Panc1 (cell line): ENCODE measurements around the gene CNGA1. TPM values are rescaled to one million over a fixed set of nuclear protein-coding genes. Genes with fewer than 3 reads are reported as not detected.

Experiments used
- ATAC-seq: fragments of 200-7000 bp; cut with Tn5 transposase; 2 replicates; pipeline ENCODE4 v1.9.1; 2020; ENCODE audit warnings: mild to moderate bottlenecking, moderate library complexity
- BruUV-seq: library from RNA; stranded (reverse); fragments of 400-500 nt; replicated peaks from 2 replicates; lab custom pipeline; 2021; lab: Mats Ljungman, UMichigan
- CTCF ChIA-PET: fragments of 300-600 bp; sonication (Branson Sonifier 250); formaldehyde crosslinking; loops from one replicate; lab custom pipeline; 2022; ENCODE audit warnings: antibody characterized with exemption; lab: Charles Lee
- POLR2A ChIA-PET: fragments of 300-600 bp; sonication (Branson Sonifier 250); formaldehyde crosslinking; loops from one replicate; lab custom pipeline; 2022; ENCODE audit warnings: antibody characterized with exemption; lab: Charles Lee
- DNase-seq: peaks from one replicate; pipeline ENCODE4 v3.0.0-alpha.2; 2010; ENCODE audit warnings: low read depth, low spot score
- H3K27ac ChIP-seq: 2 replicates; pipeline ENCODE4 v1.5.1; 2011; ENCODE audit warnings: mild to moderate bottlenecking, low read length, inconsistent platforms
- H3K27me3 ChIP-seq: fragments of 200-500 bp; sonication (Bioruptor generic); 2 replicates; pipeline ENCODE4 v1.6.0; 2014; ENCODE audit warnings: low read length, inconsistent platforms; ENCODE audit not compliant: control insufficient read depth, insufficient read depth
- H3K36me3 ChIP-seq: fragments of 200-500 bp; sonication (Bioruptor generic); 2 replicates; pipeline ENCODE4 v1.5.1; 2014; ENCODE audit warnings: inconsistent platforms, mild to moderate bottlenecking, low read length, moderate library complexity; ENCODE audit not compliant: control insufficient read depth, insufficient read depth
- H3K4me1 ChIP-seq: 2 replicates; pipeline ENCODE4 v1.5.1; 2011; ENCODE audit warnings: inconsistent platforms, mild to moderate bottlenecking, low read length, moderate library complexity; ENCODE audit not compliant: control insufficient read depth, insufficient read depth
- H3K4me3 ChIP-seq, 2 experiments: 2 replicates each; pipeline ENCODE4 v1.5.1; 2011 to 2012; ENCODE audit warnings: low read depth in 2 of 2, low read length in 2 of 2, mild to moderate bottlenecking in 2 of 2, inconsistent platforms in 1 of 2, moderate library complexity in 1 of 2
- H3K9me3 ChIP-seq: fragments of 200-500 bp; sonication (Bioruptor generic); 2 replicates; pipeline ENCODE4 v1.5.1; 2014; ENCODE audit warnings: low read depth, mild to moderate bottlenecking, inconsistent platforms, low read length, moderate library complexity; ENCODE audit not compliant: control insufficient read depth, insufficient read depth
- POLR2AphosphoS5 ChIP-seq: IDR thresholded peaks from 2 replicates; pipeline ENCODE4 v1.6.1; 2012; ENCODE audit warnings: mild to moderate bottlenecking, low read depth, low read length, moderate library complexity
- REST ChIP-seq, 2 experiments: IDR thresholded peaks; 2 replicates each; pipeline ENCODE4 v1.6.1; 2011 to 2012; ENCODE audit warnings: low read depth in 2 of 2, control low read depth in 1 of 2, low read length in 1 of 2, mild to moderate bottlenecking in 1 of 2, moderate library complexity in 1 of 2; ENCODE audit not compliant: insufficient read depth in 1 of 2
- SIN3A ChIP-seq: IDR thresholded peaks from 2 replicates; pipeline ENCODE4 v1.6.1; 2012; ENCODE audit warnings: low read depth, mild to moderate bottlenecking, low read length, moderate library complexity, borderline replicate concordance; ENCODE audit not compliant: insufficient read depth
- TCF7L2 ChIP-seq: IDR thresholded peaks from 2 replicates; pipeline ENCODE4 v1.6.1; 2011; ENCODE audit warnings: mild to moderate bottlenecking, low read depth, low read length, inconsistent platforms
- in situ Hi-C: cut with HindIII; loops from 2 replicates; pipeline ENCODE4 v1.10.0; 2016; ENCODE audit warnings: low sequenced_read_pairs, low pct_unique_long_range_greater_than_20kb
- intact Hi-C: fragments of 100-400 bp; cut with micrococcal nuclease; formaldehyde crosslinking; loops from one replicate; pipeline ENCODE4 v1.10.0; 2022; ENCODE audit not compliant: unreplicated experiment
- total RNA-seq: library from RNA; stranded (reverse); gene quantifications from one replicate; pipeline ENCODE4 v1.2.1, GENCODE V29; 2021; ENCODE audit not compliant: unreplicated experiment
- TF ChIP-seq, protein P1 (sequence below): fragments of 450-650 bp; IDR thresholded peaks from 2 replicates; pipeline ENCODE4 v1.5.1; 2017; ENCODE audit warnings: mild to moderate bottlenecking

CNGA1 gene
- total RNA-seq, 1 experiment from 2014 or later: 0.23 TPM

DNA sequence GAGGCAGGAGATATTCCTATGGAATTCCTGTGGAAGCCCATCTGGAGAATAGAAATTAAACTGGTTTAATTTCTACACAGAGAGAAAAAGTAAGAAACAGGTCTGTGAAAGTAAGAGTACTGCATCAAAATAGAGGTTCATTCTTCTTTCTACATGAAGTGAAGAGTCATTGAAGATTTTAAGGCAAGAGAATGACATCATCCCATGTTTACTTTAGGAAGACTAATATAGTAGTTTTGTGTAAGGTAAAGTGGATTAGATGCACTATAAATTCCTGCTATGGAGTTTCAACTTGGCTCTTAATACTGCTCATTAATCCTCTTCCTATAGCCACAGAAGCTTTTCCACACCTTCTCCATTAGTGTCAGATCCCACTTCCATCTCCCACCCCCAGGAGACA lies 47.6 kb downstream of the CNGA1 start:
- Histone ChIP-seq H3K36me3 (no peaks in the 10 kb centered on the region), H3K4me1 (no peaks in the 10 kb centered on the region), H3K27ac (no peak overlapping the region), H3K4me3 (no peak overlapping the region), H3K9me3 (no peaks in the 10 kb centered on the region), H3K27me3 (no peaks in the 10 kb centered on the region)
- POLR2A ChIA-PET: no interaction called here
- no TSS peak for BruUV-seq
- CTCF ChIA-PET: no interaction called here
- ATAC-seq: no peak
- no peak for DNase-seq
- intact Hi-C loops (no loop called here), in situ Hi-C loops (no loop called here)
- TF ChIP-seq TCF7L2: no peak
- no peak for TF ChIP-seq POLR2AphosphoS5
- TF ChIP-seq REST (IDR thresholded peaks at IDR 0.05; ENCODE audit: insufficient read depth in 1 of 2, low read depth in 2 of 2, low read length in 1 of 2): no peak
- TF ChIP-seq, protein P1, sequence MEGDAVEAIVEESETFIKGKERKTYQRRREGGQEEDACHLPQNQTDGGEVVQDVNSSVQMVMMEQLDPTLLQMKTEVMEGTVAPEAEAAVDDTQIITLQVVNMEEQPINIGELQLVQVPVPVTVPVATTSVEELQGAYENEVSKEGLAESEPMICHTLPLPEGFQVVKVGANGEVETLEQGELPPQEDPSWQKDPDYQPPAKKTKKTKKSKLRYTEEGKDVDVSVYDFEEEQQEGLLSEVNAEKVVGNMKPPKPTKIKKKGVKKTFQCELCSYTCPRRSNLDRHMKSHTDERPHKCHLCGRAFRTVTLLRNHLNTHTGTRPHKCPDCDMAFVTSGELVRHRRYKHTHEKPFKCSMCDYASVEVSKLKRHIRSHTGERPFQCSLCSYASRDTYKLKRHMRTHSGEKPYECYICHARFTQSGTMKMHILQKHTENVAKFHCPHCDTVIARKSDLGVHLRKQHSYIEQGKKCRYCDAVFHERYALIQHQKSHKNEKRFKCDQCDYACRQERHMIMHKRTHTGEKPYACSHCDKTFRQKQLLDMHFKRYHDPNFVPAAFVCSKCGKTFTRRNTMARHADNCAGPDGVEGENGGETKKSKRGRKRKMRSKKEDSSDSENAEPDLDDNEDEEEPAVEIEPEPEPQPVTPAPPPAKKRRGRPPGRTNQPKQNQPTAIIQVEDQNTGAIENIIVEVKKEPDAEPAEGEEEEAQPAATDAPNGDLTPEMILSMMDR: no peak
- no peak for TF ChIP-seq SIN3A

DNA sequence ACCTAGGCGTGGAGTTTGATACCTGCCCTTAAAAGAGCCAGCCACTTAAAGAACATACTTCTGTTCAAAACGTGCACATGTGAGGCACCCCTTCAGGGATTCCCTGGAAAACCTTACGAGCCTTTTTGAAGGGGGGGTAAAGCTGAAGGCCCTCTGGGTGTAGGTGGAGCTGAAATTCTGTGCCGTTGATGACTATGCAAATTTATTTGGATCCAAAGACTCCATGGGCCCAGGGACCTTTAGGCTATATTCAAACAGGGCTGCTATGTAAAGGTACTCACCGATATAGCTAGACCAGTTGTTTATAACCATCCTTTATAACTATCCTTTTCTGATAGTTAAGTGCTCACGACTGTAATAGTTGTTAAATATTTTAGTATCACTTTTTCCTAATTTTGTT lies 61.8 kb downstream of the CNGA1 start:
- Histone ChIP-seq H3K4me1 (no peaks in the 10 kb centered on the region), H3K27me3 (no peaks in the 10 kb centered on the region), H3K9me3 (no peaks in the 10 kb centered on the region), H3K4me3 (no peak overlapping the region), H3K27ac (no peak overlapping the region), H3K36me3 (no peaks in the 10 kb centered on the region)
- BruUV-seq: no TSS peak
- ChIA-PET POLR2A (no interaction called here), CTCF (no interaction called here)
- ATAC-seq (no peak), DNase-seq (no peak)
- in situ Hi-C loops: no loop called here
- intact Hi-C loops: no loop called here
- no peak for TF ChIP-seq TCF7L2
- TF ChIP-seq REST (IDR thresholded peaks at IDR 0.05; ENCODE audit: insufficient read depth in 1 of 2, low read depth in 2 of 2, low read length in 1 of 2): no peak
- TF ChIP-seq, protein P1: no peak
- no peak for TF ChIP-seq POLR2AphosphoS5
- no peak for TF ChIP-seq SIN3A
